T-helper 9 cell (primary cell): ENCODE data around the gene PPP1R26.
"Not testable (repeated sequence)": the region's sequence is repeated elsewhere in the genome, so short reads cannot be mapped to it uniquely, and the experiment has no call there.

Experiments
- DNase-seq: peaks from one replicate; pipeline ENCODE4 v3.0.0-alpha.2; 2020
- total RNA-seq, 2 donors: gene quantifications; one replicate each; lab custom pipeline; 2026; lab: John Stamatoyannopoulos, UW

PPP1R26 gene, protein sequence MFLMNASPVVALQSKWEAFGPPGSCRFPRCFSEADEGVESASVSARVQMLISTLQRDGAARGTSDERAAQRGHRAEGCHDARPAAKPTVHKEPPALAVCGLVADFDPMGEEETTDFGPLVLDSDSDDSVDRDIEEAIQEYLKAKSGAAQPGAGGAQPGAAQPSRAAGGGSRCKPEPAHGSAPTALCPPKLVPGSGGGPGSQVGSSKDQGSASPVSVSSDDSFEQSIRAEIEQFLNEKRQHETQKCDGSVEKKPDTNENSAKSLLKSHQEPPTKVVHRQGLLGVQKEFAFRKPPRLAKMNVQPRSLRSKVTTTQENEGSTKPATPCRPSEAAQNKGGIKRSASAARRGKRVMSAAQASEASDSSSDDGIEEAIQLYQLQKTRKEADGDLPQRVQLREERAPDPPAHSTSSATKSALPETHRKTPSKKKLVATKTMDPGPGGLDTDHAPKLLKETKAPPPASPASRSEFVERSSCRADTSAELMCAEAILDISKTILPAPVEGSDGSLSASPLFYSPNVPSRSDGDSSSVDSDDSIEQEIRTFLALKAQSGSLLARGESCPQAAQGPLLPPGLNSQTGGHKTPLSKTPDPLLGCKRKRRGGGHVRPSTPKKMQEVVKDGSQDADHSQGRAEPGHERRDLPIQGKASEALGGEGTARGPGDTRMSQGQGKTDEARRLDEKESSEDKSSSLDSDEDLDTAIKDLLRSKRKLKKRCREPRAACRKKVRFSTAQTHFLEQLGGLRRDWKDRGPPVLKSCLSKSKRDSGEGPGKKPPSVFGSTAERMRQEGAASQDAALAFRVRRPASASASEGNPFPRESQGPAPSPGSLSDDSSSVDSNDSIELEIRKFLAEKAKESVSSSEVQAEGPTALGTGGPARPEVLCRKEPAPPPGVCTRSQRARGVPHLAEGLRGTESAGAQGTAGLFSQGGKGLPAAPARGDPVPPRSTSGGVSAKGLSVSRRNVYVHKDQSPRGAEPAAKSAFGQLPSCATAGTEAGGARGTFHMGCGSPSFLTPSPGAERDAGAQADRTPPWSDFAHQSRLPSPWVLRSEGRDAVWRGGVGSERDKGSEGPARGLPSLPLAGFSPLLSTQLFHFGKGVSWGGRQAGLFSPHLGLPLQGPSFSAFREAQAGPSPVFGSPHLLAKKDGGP (N-terminal part only)
- total RNA-seq, result 1.7 to 7.0 reads per million in 2 donors

DNA sequence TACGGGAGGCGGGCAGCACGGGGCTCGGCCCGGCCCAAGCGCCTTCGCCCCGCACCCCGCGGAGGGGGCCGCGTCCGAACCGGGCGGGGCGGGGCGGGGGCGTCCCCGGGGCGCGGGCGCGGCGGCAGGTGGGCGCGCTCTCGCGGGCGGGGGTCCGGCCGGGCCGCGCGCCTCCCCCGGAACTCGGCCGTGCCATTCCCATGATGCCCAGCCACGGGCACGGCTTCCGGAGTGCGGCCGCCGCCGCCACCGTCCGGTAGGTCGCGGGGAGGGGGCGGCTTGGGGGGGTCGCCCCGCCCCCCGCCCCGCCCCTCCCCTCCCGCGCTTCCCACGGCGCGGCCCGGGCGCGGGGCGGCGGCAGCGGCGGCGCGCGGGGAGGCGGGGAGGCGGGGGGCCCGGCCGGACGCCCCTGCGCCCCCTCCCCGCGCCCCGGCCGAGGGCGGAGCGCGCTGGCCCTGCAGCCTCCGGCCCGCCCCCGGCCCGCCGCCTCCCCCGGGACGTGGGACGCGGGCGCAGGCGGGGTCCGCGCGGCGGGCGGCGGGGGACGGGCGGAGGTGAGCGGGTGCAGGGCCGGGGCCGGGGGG lies at the start of gene PPP1R26:
PPP1R26 (plus strand) TSS at position 314 of the 584 bp plus-strand sequence. CDS start 4,729 bp downstream, outside the sequence.
- no peak for DNase-seq

DNA sequence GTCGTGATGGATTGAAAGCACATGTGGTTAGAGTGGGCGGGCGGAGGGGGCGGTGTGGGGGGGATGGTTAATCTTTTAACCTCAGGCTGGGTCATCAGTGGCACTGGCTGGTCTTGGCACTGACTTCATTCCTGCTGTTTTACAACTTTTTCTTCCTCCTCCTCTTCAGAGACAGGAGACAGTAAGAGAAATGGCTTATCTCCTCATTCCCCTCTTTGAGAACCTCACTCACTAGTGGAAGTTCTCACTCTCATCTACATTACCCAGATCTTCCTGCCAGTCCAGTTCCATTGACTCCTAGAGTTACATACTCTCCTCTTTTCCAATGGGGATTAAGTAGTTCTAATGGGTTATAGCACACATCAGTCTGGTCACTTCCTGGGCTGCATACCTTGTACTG lies 42.3 kb upstream of the PPP1R26 start:
- no peak for DNase-seq

DNA sequence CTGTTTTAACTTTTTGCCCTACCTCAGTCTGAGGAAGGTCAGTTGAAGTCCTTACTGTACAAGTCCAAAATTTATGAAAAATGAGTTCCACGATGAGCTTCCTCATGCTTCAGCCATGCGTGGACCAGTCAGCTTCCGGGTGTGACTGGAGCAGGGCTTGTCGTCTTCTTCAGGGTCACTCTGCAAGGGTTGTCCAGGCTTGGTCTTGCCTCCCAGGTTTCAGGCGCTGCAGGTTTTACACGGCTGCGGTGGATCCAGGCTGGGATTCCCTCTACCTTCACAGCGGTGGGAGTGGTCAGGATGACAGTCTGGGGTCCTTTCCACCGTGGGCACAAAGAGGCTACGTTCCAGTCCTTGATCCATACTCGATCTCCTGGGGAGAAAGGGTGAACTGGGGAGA lies 41.9 kb upstream of the PPP1R26 start:
- DNase-seq, result not testable (repeated sequence)

DNA sequence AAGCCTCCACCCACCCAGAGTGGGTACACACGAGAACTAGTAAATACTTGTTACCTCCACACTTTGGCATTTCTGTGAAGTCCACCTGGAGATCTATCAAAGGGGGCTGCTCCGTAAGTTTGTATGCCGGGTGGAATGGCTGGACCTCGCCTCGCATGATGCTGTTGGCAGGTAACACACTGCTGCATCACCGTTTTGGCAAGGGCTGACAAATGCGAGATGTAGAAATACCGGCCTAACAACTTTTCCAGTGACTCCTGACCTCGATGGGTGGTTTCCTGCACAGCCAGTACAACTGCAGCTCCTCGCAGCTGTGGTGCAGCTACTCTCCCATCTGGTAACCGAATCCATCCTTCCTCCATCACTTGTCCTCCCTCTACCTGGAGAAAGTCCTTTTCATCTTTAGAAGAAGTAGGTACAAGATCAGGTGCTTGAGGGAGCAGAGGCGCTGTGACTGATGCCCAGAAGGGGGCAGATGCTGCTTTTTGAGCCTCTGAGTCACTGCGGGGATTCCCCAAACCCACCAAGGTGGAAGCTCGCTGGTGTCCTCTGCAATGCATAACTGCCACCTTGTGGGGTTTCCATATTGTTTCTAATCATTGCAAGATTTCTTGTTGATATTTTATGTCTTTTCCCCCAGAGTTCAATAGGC lies 40.9 kb upstream of the PPP1R26 start:
- DNase-seq, result not testable (repeated sequence)

DNA sequence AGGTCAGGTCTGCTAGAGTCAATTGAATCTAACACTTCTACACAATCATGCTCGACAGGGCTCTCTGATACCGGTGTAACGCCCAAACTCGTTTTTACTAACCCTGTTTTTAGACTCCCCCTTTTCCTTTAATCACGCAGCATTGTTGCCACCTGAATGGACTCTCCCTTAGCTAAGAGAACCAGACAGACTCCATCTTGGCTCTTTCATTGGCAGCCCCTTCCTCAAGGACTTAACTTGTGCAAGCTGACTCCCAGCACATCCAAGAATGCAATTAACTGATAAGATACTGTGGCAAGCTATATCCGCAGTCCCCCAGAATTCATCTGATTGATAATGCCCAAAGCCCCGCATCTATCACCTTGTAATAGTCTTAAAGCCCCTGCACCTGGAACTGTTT lies 40.1 kb upstream of the PPP1R26 start:
- not testable (repeated sequence) for DNase-seq

DNA sequence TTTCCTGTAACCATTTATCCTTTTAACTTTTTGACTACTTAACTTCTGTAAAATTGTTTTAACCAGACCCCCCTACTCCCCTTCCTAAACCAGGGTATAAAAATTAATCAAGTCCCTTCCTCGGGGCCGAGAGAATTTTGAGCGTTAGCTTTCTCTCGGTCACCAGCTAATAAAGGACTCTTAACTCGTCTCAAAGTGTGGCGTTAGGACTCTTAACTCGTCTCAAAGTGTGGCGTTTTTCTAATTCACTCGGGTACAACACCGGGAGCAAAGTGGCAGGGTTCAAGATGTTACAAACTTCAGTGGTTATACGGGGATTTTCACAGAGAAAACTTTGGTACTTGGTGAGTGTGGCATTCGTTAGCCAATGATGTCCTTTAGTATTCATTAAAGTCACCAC lies 39.7 kb upstream of the PPP1R26 start:
- DNase-seq, result no peak

DNA sequence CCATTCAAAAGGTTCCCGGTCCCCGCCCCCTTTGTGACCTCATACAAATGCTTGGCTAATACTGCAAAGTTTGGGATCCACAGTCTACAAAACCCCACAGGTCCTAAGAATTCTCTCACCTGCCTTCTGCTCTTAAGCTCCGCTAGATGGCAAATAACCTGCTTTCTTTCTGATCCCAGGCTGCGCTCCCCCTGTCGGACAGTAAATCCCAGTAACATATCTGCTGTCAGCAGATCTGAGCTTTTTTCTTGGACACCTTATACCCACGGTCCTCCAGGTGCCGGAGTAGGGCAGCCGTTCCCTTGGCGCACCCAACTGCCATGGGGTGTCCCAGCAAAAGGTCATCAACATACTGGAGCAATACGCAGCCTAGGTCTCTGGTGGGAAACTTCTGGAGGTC lies 39.0 kb upstream of the PPP1R26 start:
- no peak for DNase-seq

DNA sequence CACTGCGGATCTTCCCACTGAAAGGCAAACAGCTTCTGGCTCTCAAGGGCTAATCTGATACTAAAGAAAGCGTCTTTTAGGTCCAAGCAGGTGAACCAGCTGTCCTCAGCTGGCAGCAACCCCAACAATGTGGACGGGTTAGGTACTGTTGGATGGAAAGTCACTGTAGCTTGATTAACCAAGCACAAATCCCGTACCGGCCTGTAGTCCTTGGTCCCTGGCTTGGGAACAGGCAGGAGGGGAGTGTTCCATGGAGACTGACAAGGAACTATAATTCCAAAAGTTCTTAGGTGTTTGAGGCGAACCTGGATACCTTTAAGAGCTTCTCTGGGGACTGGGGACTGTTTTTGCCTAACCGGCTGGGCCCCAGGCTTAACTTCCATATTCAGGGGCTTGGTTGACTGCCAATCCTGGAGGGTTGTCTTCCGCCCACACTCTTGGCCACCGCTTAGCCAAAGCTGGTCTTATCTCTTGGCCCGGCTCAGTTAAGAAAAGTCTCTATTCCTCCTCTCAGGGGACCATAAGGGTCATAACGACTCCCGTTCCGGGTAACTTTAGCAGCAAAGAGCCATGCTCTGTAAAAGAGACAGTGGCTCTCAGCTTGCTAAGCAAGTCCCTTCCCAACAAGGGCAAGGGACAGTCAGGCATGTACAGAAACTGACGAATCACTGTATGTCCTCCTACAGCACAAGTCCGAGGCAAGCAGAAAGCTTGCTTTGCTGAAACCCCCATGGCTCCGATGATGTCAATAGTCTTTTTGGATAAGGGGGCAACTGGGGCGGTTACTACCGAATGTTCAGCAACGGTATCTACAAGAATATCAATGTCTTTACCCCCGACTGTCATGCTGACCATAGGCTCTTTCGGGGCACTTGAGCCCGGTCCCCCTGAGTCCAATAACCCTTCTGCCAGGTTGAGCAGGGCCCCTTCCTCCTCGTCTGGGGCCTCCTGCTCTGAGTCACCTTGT lies 38.2 kb upstream of the PPP1R26 start:
- not testable (repeated sequence) for DNase-seq

DNA sequence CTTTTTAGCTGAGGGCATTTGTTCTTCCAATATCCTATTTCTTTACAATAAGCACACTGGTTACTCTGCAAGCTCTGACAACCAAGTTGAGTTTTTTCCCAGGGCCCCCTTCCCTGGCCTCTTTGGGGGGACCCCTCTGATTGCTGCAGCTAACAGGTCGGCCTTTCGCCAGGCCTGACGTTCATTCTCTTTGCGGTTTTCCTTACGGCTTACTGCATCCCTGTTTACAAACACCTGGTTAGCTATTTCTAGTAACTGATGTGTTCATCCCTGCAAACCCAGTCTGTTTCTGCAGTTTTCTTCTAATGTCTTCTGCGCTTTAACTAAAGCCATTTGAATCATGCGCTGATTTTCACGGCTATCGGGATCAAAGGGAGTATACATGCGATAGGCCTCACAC lies 37.5 kb upstream of the PPP1R26 start:
- no peak for DNase-seq

DNA sequence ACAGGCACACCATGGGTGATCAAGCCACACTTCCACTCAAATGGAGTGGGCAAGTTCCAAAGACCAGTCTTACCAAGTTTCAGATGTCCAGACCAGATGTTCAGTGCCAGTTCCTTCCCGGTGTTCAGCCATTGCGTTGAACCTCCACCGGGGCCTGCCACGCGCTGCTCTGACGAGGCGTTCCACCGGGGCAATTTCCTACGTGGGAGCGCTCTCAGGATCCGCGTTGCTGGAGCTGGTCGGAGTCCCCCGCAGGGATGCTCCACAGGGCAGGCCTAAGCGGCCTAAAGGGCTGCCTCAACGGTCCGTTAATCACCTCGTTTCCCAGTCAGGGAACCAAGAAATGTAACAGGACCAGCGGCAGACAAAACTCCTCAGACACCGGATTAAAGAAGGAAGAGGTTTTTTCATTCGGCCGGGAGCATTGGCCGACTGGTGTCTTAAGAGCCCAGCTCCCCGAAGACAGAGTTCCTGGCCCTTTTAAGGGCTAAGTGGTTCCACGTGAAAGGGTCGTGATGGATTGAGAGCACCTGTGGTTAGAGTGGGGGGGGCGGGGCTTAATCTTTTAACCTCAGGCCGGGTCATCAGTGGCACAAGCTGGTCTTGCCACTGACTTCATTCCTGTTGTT lies 35.7 kb upstream of the PPP1R26 start:
- DNase-seq, result no peak

DNA sequence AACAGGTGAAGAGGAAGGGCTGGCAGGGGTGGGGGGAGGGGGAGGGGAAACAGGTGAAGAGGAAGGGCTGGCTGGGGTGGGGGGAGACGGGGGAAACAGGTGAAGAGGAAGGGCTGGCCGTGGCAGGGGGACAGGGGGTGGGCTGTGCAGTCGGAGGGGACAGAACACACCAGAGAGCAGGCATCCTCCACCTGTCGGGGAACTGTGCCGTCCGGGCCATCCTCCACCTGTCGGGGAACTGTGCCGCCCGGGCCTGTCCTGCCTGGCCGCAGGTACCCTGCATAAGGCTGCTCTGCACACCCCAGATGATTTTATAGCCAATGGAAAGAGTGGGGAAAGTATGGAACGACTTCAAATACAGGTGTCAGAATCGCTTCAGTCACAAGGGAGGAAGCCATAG lies 32.5 kb upstream of the PPP1R26 start:
- no peak for DNase-seq

DNA sequence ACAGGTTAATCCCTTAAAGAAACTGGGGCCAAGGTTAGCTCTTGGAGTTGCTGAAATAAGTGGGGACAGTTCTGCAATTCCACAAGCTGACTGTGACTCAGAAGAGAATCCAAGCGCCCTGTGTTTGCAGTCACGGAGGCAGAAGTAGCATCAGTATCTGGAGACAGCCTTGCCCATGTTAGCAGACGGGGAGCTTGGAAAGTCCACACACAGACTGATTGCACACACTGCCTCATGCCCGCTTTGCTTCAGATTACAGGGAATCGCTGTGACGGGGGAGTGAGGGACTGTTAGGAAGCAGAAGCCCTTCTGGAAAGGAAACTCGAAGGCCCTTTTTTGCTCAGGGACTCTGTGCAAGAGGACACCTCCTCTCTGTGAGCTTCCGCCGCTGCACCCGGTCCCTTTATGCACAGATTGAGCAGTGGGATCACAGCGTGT lies 30.9 kb upstream of the PPP1R26 start:
- DNase-seq, result no peak

DNA sequence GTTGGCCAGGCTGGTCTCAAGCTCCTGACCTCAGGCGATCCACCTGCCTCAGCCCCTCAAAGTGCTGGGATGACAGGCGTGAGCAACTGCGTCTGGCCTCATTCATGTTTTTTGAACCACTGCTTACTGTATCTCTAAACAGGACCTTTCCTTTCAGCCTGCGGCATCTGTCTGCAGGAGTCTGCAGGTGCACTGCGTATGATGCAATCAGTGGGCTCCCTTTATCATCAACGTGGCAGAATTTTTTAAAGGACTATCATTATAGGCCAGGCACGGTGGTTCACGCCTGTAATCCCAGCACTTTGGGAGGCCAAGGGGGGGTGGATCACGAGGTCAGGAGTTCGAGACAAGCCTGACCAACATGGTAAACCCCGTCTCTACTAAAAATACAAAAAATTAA lies 30.1 kb upstream of the PPP1R26 start:
- not testable (repeated sequence) for DNase-seq

DNA sequence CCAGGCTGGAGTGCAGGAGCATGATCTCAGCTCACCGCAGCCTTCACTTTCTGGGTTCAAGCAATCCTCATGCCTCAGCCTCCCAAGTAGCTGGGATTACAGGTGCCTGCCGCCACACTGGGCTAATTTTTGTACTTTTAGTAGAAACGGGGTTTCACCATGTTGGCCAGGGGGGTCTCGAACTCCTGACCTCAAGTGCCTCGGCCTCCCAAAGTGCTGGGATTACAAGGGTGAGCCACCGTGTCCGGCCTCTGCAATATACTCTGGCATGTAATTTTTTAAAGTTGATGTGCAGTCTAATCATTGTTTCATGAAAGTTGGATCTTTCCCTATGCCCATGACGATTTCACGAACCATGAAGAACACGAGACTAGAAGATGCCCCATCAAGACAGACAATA lies 28.6 kb upstream of the PPP1R26 start:
- no peak for DNase-seq

DNA sequence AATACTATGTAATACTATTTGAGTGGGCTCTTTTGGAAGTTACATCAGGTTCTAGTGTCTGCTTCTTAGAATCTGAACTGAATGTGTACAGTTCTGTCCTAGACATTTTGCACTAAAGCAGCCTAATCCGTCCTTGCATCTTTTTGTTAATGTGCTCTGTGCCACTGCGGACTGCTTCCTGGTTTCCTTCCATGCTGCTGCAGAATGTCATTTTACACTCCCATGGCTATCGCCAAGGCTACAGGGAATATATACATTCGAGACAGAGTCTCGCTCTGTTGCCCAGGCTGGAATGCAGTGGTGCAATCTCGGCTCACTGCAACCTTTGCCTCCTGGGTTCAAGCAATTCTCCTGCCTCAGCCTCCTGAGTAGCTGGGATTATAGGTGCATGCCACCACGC lies 27.7 kb upstream of the PPP1R26 start:
- DNase-seq, result not testable (repeated sequence)

DNA sequence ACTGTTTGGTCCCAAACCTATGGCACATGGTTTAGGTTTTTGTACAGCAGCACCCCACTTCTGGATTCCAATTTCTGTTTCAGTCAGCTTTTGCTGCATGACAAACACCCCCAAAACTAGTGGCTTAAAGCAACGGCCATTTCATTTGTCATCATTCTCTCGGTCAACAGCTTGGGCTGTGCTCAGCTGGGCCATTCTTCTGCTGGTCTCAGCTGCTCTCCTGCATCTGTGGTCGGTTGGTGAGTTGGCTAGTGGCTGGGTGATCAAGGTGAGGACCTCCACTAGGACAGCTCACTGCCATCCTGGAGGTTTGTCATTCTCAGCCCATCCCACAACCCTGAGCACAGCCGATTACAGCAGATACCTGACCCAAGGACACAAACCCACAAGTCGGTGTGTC lies 24.8 kb upstream of the PPP1R26 start:
- no peak for DNase-seq

DNA sequence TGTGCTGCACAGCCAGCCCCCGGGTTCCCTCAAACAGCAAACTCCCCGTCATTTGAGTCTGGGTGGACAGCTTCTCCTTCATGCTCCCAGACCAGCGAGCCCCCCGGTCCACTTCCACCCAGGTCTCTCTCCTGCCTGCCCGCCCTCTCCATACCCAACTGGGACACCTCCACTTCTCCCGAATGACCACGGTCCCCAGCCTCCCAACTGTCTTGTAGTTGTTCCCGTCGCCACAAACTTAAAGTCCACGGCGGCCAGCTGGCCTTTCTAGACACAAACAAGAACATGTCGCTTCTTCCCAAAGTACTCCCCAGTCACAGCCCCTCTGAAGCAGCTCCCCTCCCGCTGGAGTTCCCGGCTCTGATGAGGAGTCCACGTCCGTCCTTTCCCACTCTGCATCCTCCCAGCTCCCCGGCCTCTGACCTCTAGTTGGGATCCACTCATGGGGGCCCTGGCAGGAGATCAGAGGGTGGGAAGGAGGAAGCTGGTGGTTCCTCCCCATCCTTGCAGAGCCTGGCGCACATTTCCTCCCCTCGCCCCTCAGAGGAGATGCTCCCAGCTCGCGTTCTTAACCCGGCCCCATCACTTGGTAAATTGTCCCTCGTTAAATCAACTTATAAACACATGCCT lies 24.1 kb upstream of the PPP1R26 start:
- no peak for DNase-seq

DNA sequence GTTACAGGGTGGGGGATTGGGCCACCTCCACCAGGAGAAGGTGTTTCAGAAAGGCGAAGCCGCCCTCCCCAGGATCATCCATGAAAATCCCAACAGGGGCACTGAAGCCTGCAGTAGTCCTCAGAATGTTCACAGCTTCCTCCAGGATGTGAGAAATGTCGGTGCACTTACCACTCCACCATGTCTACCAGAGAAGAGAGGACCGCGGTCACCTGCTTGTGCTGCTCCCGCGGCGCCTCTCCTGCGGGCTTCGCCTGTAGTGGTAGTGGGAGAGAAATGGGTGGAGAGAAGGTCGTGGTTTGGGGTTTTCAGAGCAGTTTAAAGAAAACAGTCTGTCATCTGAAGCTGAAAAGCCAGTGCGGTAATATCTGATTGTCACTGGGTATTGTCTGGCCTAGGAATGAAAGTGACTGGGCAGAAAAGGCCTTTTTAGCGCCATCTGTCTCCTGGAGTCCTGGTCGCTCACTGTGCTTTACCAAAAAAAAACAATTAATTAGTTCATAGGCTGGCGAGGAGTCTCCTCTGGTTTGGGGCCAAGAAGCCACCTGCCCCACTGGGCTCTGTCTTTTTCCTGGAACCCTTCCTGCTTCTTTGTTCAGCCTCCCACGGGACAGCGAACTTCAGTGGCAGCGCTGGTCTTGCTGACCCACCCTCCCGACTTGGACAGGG lies 23.0 kb upstream of the PPP1R26 start:
- no peak for DNase-seq

DNA sequence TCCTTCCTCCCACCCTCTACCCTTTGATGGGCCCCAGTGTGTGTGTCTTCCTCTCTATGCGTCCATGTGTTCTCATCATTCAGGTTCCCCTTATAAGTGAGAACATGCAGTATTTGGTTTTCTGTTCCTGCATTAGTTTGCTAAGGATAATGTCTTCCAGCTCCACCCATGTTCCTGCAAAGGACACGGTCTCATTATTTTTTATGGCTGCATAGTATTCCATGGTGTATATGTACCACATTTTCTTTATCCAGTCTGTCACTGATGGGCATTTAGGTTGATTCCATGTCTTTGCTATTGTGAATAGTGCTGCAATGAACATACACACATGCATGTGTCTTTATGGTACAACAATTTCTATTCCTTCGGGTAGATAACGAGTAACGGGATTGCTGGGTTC lies 21.1 kb upstream of the PPP1R26 start:
- DNase-seq, result not testable (repeated sequence)
